Muscle layer of colon (tissue), 2 donors: ENCODE data around the gene PRKCH.

Experiments used
- H3K27ac ChIP-seq: one replicate; pipeline ENCODE4 v1.7.0; 2013; ENCODE audit warnings: low read depth, mild to moderate bottlenecking, low read length, moderate library complexity
- H3K27me3 ChIP-seq, 2 donors: one replicate each; pipeline ENCODE4 v1.7.0; 2013; ENCODE audit warnings: low read length in 2 of 2, mild to moderate bottlenecking in 2 of 2; ENCODE audit not compliant: insufficient read depth in 2 of 2, control insufficient read depth in 1 of 2
- H3K36me3 ChIP-seq: one replicate; pipeline ENCODE4 v1.7.0; 2013; ENCODE audit warnings: mild to moderate bottlenecking, low read length; ENCODE audit not compliant: insufficient read depth
- H3K4me1 ChIP-seq: one replicate; pipeline ENCODE4 v1.7.0; 2013; ENCODE audit warnings: mild to moderate bottlenecking, low read length; ENCODE audit not compliant: insufficient read depth
- H3K4me3 ChIP-seq, 2 donors: one replicate each; pipeline ENCODE4 v1.7.0; 2013; ENCODE audit warnings: low read length in 2 of 2, low read depth in 1 of 2, mild to moderate bottlenecking in 1 of 2, moderate library complexity in 1 of 2
- H3K9ac ChIP-seq: one replicate; pipeline ENCODE4 v1.7.0; 2013; ENCODE audit warnings: low read length
- H3K9me3 ChIP-seq: one replicate; pipeline ENCODE4 v1.7.0; 2013; ENCODE audit warnings: mild to moderate bottlenecking, low read length
- donor health status: abdominal sarcoma.
- donor health status: Adenocarcinoma of cecum.

Gene PRKCH

DNA sequence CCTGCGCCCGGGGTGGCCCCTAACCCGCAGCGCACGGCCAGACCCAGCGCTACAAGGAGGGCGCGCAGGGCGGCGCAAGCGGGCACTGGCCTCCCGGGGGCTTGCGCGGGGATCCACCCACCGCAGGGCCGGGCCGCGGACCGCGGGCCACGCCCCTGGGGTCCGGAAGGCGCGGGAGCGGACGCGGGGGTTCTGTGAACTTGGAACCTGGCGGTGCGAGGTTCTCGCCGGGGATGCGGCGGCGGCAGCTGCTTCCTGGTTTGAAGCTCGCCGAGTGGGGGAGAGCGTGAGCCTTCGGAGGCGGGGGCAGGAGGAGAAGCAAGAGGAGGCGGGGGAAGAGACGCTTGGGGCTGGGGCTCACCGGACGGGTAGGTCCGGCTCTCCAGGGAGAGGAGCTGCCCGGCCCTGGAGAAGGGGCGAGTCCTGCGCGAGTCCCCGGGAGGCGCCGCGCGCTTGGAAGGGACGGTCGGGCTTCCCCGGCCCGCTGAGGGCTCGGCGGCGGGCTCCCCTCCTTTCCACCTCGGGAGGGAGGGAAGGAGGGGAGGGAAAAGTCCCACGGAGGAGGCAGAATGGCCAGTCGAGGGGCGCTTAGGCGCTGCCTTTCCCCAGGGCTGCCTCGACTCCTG lies at the start of gene PRKCH:
Gene PRKCH, plus strand, starts transcription at position 195 of the 626 bp plus-strand sequence. CDS start 523 bp downstream, outside the sequence.
- Histone ChIP-seq H3K4me3 (peak within 1 kb of the TSS; percentile 42 to 50), H3K4me1 (no peaks in the 10 kb centered on the region), H3K36me3 (no peaks in the 10 kb centered on the region), H3K27ac (no peak within 1 kb of the TSS), H3K9ac (no peak within 1 kb of the TSS), H3K27me3 (peaks cover 6 to 22% of the 10 kb centered on the region in 2 donors), H3K9me3 (no peaks in the 10 kb centered on the region)

DNA sequence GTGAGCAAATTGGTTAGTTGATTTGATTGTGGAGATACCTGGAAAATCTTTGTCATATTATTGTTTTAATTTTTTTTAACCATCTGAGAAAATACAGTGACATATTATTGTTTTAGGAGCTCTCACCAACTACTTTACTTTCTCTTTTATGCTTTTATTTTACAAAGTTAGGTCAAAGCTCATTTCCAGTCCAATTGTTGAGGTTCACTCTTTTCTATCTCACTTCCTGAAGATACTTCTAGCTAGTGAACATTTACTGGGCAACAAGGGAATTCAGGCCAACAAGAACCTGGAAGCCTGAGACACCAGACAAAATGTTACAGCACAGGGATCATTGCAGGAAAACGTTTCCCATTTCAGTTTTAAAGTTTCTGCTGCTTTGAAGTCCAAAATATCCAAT lies 44.1 kb upstream of the PRKCH start:
- H3K27ac ChIP-seq = no peak overlapping the region
- no peaks in the 10 kb centered on the region for H3K36me3 ChIP-seq
- H3K27me3 ChIP-seq = peaks cover 10 to 25% of the 10 kb centered on the region in 2 donors

GRCh38 chr14:61277784-61278183 lies 43.6 kb upstream of the PRKCH start:
- H3K4me3 ChIP-seq = no peak overlapping the region

More for the DNA sequence above, 44.1 kb upstream of the PRKCH start:
- Histone ChIP-seq H3K9me3 (no peaks in the 10 kb centered on the region), H3K9ac (no peak overlapping the region), H3K4me1 (no peaks in the 10 kb centered on the region), H3K4me3 (no peak overlapping the region)

DNA sequence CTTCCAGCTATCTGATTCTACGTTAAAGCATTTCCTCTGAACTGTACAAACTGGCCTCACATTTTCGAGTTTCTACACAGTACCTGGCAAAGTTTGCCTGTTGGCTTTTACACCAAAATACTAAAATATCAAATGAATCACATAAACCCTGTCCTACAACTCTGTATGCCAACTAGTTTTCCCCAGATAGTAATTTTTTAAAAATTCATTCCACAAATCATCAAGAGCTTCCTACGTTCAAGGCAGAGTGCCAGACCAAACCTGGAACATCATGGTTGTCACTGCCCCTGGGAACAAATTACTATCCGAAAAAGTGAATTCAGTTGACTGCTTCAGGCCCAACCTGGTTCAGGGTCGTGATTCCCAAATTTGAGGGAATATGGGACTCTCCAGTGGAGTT lies 42.3 kb upstream of the PRKCH start:
- Histone ChIP-seq H3K9me3 (no peaks in the 10 kb centered on the region), H3K4me3 (no peak overlapping the region), H3K4me1 (no peaks in the 10 kb centered on the region), H3K27me3 (peaks cover 10 to 25% of the 10 kb centered on the region in 2 donors), H3K36me3 (no peaks in the 10 kb centered on the region), H3K9ac (no peak overlapping the region), H3K27ac (no peak overlapping the region)

More at GRCh38 chr14:61277784-61278183, 43.6 kb upstream of the PRKCH start:
- H3K27ac ChIP-seq = no peak overlapping the region
- H3K36me3 ChIP-seq = no peaks in the 10 kb centered on the region
- H3K9ac ChIP-seq = no peak overlapping the region
- H3K9me3 ChIP-seq = no peaks in the 10 kb centered on the region
- no peaks in the 10 kb centered on the region for H3K4me1 ChIP-seq
- peaks cover 10 to 25% of the 10 kb centered on the region in 2 donors for H3K27me3 ChIP-seq

- Histone ChIP-seq H3K9ac (no peak overlapping the region), H3K9me3 (no peaks in the 10 kb centered on the region), H3K4me1 (no peaks in the 10 kb centered on the region), H3K4me3 (peak overlapping the region; percentile 30), H3K27ac (no peak overlapping the region), H3K27me3 (peaks cover 10 to 25% of the 10 kb centered on the region in 2 donors), H3K36me3 (no peaks in the 10 kb centered on the region)
Measured at GRCh38 chr14:61280092-61280525, 41.3 kb upstream of the PRKCH start.

DNA sequence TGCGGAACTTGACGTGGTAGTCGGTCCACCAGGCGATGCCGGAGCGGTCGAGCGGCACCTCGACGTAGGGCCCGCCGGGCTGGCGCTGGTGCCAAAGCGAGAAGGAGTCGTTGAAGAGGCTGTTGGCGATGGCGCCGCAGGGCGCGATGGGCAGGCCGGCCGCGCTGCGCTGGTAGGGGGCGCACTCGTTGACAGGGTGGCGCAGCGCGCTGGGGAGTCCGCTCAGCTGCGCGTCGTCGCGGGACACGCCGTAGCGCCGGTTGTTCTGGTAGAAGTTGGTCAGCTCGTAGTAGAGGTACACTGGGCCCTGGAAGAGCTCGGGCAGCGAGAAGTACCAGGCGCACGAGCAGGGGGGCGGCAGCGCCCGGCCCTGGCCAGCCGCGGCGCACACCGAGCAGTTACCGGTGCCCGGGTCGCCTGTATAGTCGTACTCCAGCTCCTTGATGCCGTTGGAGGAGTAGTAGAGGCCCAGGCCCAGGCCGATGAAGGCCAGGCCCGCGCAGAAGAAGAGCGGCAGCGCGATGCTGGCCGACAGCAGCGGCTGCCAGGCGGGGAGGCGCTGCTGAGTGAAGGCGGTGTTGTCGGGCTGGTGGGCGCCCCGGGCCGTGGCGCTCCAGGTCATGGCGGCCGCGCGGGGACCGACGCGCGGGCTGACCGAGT lies 40.7 kb upstream of the PRKCH start:
- Histone ChIP-seq H3K4me1 (no peaks in the 10 kb centered on the region), H3K4me3 (peak overlapping the region; percentile 30), H3K27me3 (peaks cover 10 to 25% of the 10 kb centered on the region in 2 donors), H3K36me3 (no peaks in the 10 kb centered on the region), H3K9ac (no peak overlapping the region), H3K9me3 (no peaks in the 10 kb centered on the region), H3K27ac (no peak overlapping the region)

DNA sequence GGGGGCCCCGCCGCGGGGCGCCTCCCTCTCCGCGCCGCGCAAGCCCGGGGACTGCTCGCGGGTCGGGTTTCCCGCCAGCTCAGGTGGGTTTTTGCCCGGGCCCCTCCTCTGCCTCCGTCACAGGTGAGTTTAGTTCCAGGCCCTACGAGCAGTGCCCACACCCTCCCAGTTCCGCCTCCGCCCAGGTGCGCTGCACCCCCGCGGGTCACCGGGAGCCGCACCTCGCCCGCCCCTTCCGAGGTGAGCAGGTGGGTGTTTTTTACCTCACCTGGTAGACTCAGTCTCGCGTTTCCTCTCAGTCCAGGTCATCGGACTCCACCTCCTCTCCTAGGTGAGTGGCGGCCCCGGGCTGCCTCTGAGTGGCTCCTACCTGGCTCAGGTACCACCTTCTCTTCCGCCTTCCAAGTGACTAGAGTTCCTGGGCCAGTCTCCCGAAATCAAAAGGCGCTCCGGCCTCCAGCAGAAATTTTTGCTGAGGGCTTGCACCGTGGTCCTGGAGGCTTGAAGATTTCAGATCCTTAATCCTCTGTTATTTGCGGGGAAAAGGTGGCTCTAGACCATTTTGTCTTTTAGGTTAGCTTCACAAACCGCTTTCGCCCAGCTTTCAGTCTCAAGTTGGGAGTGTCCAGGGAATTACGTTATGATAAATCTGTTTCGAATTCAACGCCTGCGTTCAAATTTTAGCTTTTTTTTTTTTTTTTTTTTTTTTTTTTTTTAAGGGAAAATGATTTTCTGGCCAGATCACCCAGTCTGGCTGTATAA lies 40.0 kb upstream of the PRKCH start, which contains the start of gene TMEM30B:
Gene TMEM30B, minus strand, starts transcription at position 153 of the 762 bp plus-strand sequence. CDS start 191 bp downstream, outside the sequence.
- H3K9ac ChIP-seq = no peak within 1 kb of the TSS
- no peak within 1 kb of the TSS for H3K27ac ChIP-seq
- peaks cover 10 to 25% of the 10 kb centered on the region in 2 donors for H3K27me3 ChIP-seq
- no peaks in the 10 kb centered on the region for H3K9me3 ChIP-seq
- H3K36me3 ChIP-seq = no peaks in the 10 kb centered on the region
- peak within 1 kb of the TSS; percentile 30 for H3K4me3 ChIP-seq
- H3K4me1 ChIP-seq = no peaks in the 10 kb centered on the region

DNA sequence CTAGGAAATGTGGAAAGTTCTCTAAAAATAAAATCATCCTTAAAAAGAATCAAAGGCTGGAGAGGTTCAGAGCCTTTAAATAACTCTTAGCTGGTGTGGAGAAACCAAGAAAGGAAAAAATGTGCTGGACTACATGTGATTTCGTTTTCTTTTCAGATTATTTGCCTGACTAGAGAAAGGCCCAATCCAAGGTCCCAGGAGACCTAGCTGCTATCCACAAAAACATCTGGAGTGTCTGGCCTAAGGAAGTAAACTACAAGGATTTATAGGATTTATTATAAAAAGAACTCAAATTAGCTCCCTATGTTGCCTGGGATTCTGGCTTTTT lies 39.5 kb upstream of the PRKCH start:
- no peaks in the 10 kb centered on the region for H3K36me3 ChIP-seq
- H3K9ac ChIP-seq = no peak overlapping the region
- no peaks in the 10 kb centered on the region for H3K4me1 ChIP-seq
- H3K27me3 ChIP-seq = peaks cover 10 to 25% of the 10 kb centered on the region in 2 donors
- no peak overlapping the region for H3K27ac ChIP-seq
- H3K9me3 ChIP-seq = no peaks in the 10 kb centered on the region
- H3K4me3 ChIP-seq = no peak overlapping the region

DNA sequence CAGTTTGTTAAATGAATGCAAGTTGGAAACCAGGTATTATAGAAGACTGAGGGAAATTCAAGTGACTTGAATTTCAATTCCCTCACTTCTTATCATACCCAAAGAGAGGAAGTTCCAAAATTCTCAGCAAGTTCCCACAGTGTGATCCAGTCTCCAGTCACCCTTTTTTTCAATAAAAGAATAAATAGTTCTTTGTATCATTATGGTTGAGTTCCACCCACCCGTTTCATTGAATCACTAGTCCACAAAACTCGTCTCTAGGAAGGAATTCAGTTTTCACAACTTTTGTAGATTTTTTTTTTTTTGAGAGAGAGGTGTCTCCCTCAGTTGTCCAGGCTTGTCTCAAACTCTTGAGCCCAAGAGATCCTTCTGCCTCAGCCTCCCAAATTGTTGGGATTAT lies 38.6 kb upstream of the PRKCH start:
- H3K9ac ChIP-seq = no peak overlapping the region
- H3K36me3 ChIP-seq = no peaks in the 10 kb centered on the region
- no peaks in the 10 kb centered on the region for H3K9me3 ChIP-seq
- no peaks in the 10 kb centered on the region for H3K4me1 ChIP-seq
- no peak overlapping the region for H3K4me3 ChIP-seq
- H3K27me3 ChIP-seq = peaks cover 10 to 25% of the 10 kb centered on the region in 2 donors
- H3K27ac ChIP-seq = no peak overlapping the region

- H3K9ac ChIP-seq = no peak overlapping the region
Measured at GRCh38 chr14:61284001-61284400, 37.4 kb upstream of the PRKCH start.

DNA sequence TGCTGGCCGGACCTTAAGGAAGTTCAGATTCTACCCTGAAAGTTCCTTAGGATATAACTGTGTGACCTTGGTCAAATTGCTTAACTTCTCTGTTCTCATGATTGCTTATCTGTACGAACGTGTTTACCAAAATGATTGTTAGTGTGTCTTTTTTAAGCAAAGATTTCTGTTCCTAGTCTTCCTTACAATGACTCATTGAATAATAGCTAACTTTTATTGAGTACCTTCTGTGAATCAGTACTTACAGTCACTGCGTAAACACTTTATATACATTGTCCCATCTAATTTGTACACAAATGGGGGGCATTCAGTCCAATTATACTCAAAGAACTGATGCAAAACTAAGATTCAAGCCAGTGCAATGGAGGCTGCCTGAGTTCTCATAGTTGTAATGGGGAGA lies 36.0 kb upstream of the PRKCH start:
- H3K27me3 ChIP-seq = peaks cover 0 to 11% of the 10 kb centered on the region in 2 donors
- no peak overlapping the region for H3K27ac ChIP-seq
- no peaks in the 10 kb centered on the region for H3K9me3 ChIP-seq
- H3K36me3 ChIP-seq = no peaks in the 10 kb centered on the region
- H3K4me1 ChIP-seq = no peaks in the 10 kb centered on the region
- H3K9ac ChIP-seq = no peak overlapping the region
- H3K4me3 ChIP-seq = no peak overlapping the region

More at GRCh38 chr14:61284001-61284400, 37.4 kb upstream of the PRKCH start:
- Histone ChIP-seq H3K9me3 (no peaks in the 10 kb centered on the region), H3K4me1 (no peaks in the 10 kb centered on the region), H3K27me3 (peaks cover 10 to 25% of the 10 kb centered on the region in 2 donors), H3K4me3 (no peak overlapping the region), H3K27ac (no peak overlapping the region), H3K36me3 (no peaks in the 10 kb centered on the region)
